Upper lobe of right lung (tissue), 1 donor: ENCODE measurements around the gene TMEM106A. TPM values are rescaled to one million over a fixed set of nuclear protein-coding genes. Genes with fewer than 3 reads are reported as not detected.
"Not testable (repeated sequence)": the region's sequence is repeated elsewhere in the genome, so short reads cannot be mapped to it uniquely, and the experiment has no call there.

Experiments used
- ATAC-seq: fragments of 200-7000 bp; cut with Tn5 transposase; one replicate; pipeline ENCODE4 v1.9.1; 2020; ENCODE audit warnings: mild to moderate bottlenecking, moderate library complexity
- DNase-seq: peaks from one replicate; pipeline ENCODE4 v3.0.0-alpha.2; 2020
- H3K27ac ChIP-seq: fragments of 200-600 bp; one replicate; pipeline ENCODE4 v1.8.0; 2022
- H3K27me3 ChIP-seq: fragments of 200-600 bp; one replicate; pipeline ENCODE4 v1.8.0; 2022; ENCODE audit warnings: mild to moderate bottlenecking
- H3K36me3 ChIP-seq: fragments of 200-600 bp; one replicate; pipeline ENCODE4 v1.8.0; 2022
- H3K4me1 ChIP-seq: fragments of 200-600 bp; one replicate; pipeline ENCODE4 v1.8.0; 2022
- H3K4me3 ChIP-seq: fragments of 200-600 bp; one replicate; pipeline ENCODE4 v1.8.0; 2022; ENCODE audit warnings: mild to moderate bottlenecking
- H3K9me3 ChIP-seq: fragments of 200-600 bp; one replicate; pipeline ENCODE4 v1.8.0; 2022
- CTCF ChIP-seq: fragments of 200-600 bp; IDR thresholded peaks from one replicate; pipeline ENCODE4 v1.8.0; 2022; ENCODE audit warnings: antibody characterized with exemption
- intact Hi-C: fragments of 100-400 bp; cut with DNase I; formaldehyde crosslinking; loops from one replicate; pipeline ENCODE4 v1.11.0; 2022
- total RNA-seq: library from RNA; stranded (reverse); fragmentation: NEBNext Ultra II Directional; extraction: Animal tissue kit (Norgen Biotek cat#: 25700); gene quantifications from one replicate; pipeline ENCODE4 v1.2.1, GENCODE V29; 2021
- donor health status: DM: no; HTN: yes; CAD: no; lungs with severe emphysema.

TMEM106A gene
- total RNA-seq, 1 donor from 2014 or later = 14.2 TPM

- Histone ChIP-seq H3K4me3 (no peak overlapping the region), H3K9me3 (no peaks in the 10 kb centered on the region), H3K36me3 (peaks cover 7% of the 10 kb centered on the region), H3K4me1 (no peaks in the 10 kb centered on the region), H3K27ac (no peak overlapping the region), H3K27me3 (no peaks in the 10 kb centered on the region)
- DNase-seq (peak; percentile 30), ATAC-seq (no peak)
- intact Hi-C loops = no loop called here
- no peak for TF ChIP-seq CTCF
These were observed 14.7 kb downstream of the TMEM106A start for GRCh38 chr17:43226393-43226792.

- intact Hi-C loops, DNase-seq, H3K9me3 ChIP-seq, H3K4me1 ChIP-seq, H3K36me3 ChIP-seq, H3K27ac ChIP-seq, H3K27me3 ChIP-seq, H3K4me3 ChIP-seq: not testable (repeated sequence)
- peak; percentile 32 for ATAC-seq
These were observed 16.5 kb downstream of the TMEM106A start, which contains the start of gene CCDC200 for GRCh38 chr17:43228020-43228782. Gene CCDC200, minus strand, starts transcription at chr17:43228623. Its CDS starts 69 bp downstream, at chr17:43228554.

GRCh38 chr17:43231205-43232020 lies 19.7 kb downstream of the TMEM106A start:
- DNase-seq = peak; percentile 29
- H3K27me3 ChIP-seq, H3K4me1 ChIP-seq, H3K36me3 ChIP-seq, intact Hi-C loops, H3K27ac ChIP-seq, H3K4me3 ChIP-seq, H3K9me3 ChIP-seq: not testable (repeated sequence)
- peak; percentile 60 for ATAC-seq

- H3K4me3 ChIP-seq, H3K27me3 ChIP-seq, H3K27ac ChIP-seq, intact Hi-C loops, H3K4me1 ChIP-seq, ATAC-seq, H3K9me3 ChIP-seq, H3K36me3 ChIP-seq: not testable (repeated sequence)
- peak; percentile 62 for DNase-seq
These were observed 20.5 kb downstream of the TMEM106A start for GRCh38 chr17:43232021-43232699.

GRCh38 chr17:43233263-43233662 lies 21.6 kb downstream of the TMEM106A start:
- H3K4me1 ChIP-seq, H3K27ac ChIP-seq, H3K4me3 ChIP-seq, ATAC-seq, H3K27me3 ChIP-seq, H3K9me3 ChIP-seq, intact Hi-C loops, H3K36me3 ChIP-seq, DNase-seq: not testable (repeated sequence)

- intact Hi-C loops, H3K27me3 ChIP-seq, H3K36me3 ChIP-seq: not testable (repeated sequence)
These were observed 22.2 kb downstream of the TMEM106A start, which contains the start of gene RNU2-1 for GRCh38 chr17:43233877-43234276. Gene RNU2-1, minus strand, starts transcription at chr17:43233977.

GRCh38 chr17:43239597-43239996 lies 27.9 kb downstream of the TMEM106A start:
- not testable (repeated sequence) for ATAC-seq

More at GRCh38 chr17:43233877-43234276, 22.2 kb downstream of the TMEM106A start, which contains the start of gene RNU2-1:
- H3K4me3 ChIP-seq, H3K9me3 ChIP-seq, H3K4me1 ChIP-seq, DNase-seq, ATAC-seq, H3K27ac ChIP-seq: not testable (repeated sequence)

GRCh38 chr17:43240596-43241352 lies 29.1 kb downstream of the TMEM106A start:
- H3K27ac ChIP-seq, H3K36me3 ChIP-seq, ATAC-seq, H3K4me3 ChIP-seq, H3K27me3 ChIP-seq, DNase-seq, H3K4me1 ChIP-seq, intact Hi-C loops, H3K9me3 ChIP-seq: not testable (repeated sequence)

More at GRCh38 chr17:43239597-43239996, 27.9 kb downstream of the TMEM106A start:
- H3K4me3 ChIP-seq, H3K36me3 ChIP-seq, H3K27me3 ChIP-seq, intact Hi-C loops, H3K9me3 ChIP-seq, H3K27ac ChIP-seq, DNase-seq, H3K4me1 ChIP-seq: not testable (repeated sequence)

GRCh38 chr17:43246456-43246855 lies 34.8 kb downstream of the TMEM106A start:
- H3K36me3 ChIP-seq, H3K4me1 ChIP-seq, H3K27me3 ChIP-seq, H3K9me3 ChIP-seq, H3K4me3 ChIP-seq, DNase-seq, ATAC-seq, intact Hi-C loops: not testable (repeated sequence)
- H3K27ac ChIP-seq = peak overlapping the region; percentile 68
